Panc1 (cell line): Measurements from ENCODE around the gene ARFGAP1. TPM values are rescaled to one million over a fixed set of nuclear protein-coding genes. Genes with fewer than 3 reads are reported as not detected.

ENCODE experiments used
- ATAC-seq: fragments of 200-7000 bp; cut with Tn5 transposase; 2 replicates; pipeline ENCODE4 v1.9.1; 2020; ENCODE audit warnings: mild to moderate bottlenecking, moderate library complexity
- BruUV-seq: library from RNA; stranded (reverse); fragments of 400-500 nt; replicated peaks from 2 replicates; lab custom pipeline; 2021; lab: Mats Ljungman, UMichigan
- CTCF ChIA-PET: fragments of 300-600 bp; sonication (Branson Sonifier 250); formaldehyde crosslinking; loops from one replicate; lab custom pipeline; 2022; ENCODE audit warnings: antibody characterized with exemption; lab: Charles Lee
- POLR2A ChIA-PET: fragments of 300-600 bp; sonication (Branson Sonifier 250); formaldehyde crosslinking; loops from one replicate; lab custom pipeline; 2022; ENCODE audit warnings: antibody characterized with exemption; lab: Charles Lee
- DNase-seq: peaks from one replicate; pipeline ENCODE4 v3.0.0-alpha.2; 2010; ENCODE audit warnings: low read depth, low spot score
- H3K27ac ChIP-seq: 2 replicates; pipeline ENCODE4 v1.5.1; 2011; ENCODE audit warnings: mild to moderate bottlenecking, low read length, inconsistent platforms
- H3K27me3 ChIP-seq: fragments of 200-500 bp; sonication (Bioruptor generic); 2 replicates; pipeline ENCODE4 v1.6.0; 2014; ENCODE audit warnings: low read length, inconsistent platforms; ENCODE audit not compliant: control insufficient read depth, insufficient read depth
- H3K36me3 ChIP-seq: fragments of 200-500 bp; sonication (Bioruptor generic); 2 replicates; pipeline ENCODE4 v1.5.1; 2014; ENCODE audit warnings: inconsistent platforms, mild to moderate bottlenecking, low read length, moderate library complexity; ENCODE audit not compliant: control insufficient read depth, insufficient read depth
- H3K4me1 ChIP-seq: 2 replicates; pipeline ENCODE4 v1.5.1; 2011; ENCODE audit warnings: inconsistent platforms, mild to moderate bottlenecking, low read length, moderate library complexity; ENCODE audit not compliant: control insufficient read depth, insufficient read depth
- H3K4me3 ChIP-seq, 2 experiments: 2 replicates each; pipeline ENCODE4 v1.5.1; 2011 to 2012; ENCODE audit warnings: low read depth in 2 of 2, low read length in 2 of 2, mild to moderate bottlenecking in 2 of 2, inconsistent platforms in 1 of 2, moderate library complexity in 1 of 2
- H3K9me3 ChIP-seq: fragments of 200-500 bp; sonication (Bioruptor generic); 2 replicates; pipeline ENCODE4 v1.5.1; 2014; ENCODE audit warnings: low read depth, mild to moderate bottlenecking, inconsistent platforms, low read length, moderate library complexity; ENCODE audit not compliant: control insufficient read depth, insufficient read depth
- CTCF ChIP-seq: fragments of 450-650 bp; IDR thresholded peaks from 2 replicates; pipeline ENCODE4 v1.5.1; 2017; ENCODE audit warnings: mild to moderate bottlenecking
- POLR2AphosphoS5 ChIP-seq: IDR thresholded peaks from 2 replicates; pipeline ENCODE4 v1.6.1; 2012; ENCODE audit warnings: mild to moderate bottlenecking, low read depth, low read length, moderate library complexity
- SIN3A ChIP-seq: IDR thresholded peaks from 2 replicates; pipeline ENCODE4 v1.6.1; 2012; ENCODE audit warnings: low read depth, mild to moderate bottlenecking, low read length, moderate library complexity, borderline replicate concordance; ENCODE audit not compliant: insufficient read depth
- TCF7L2 ChIP-seq: IDR thresholded peaks from 2 replicates; pipeline ENCODE4 v1.6.1; 2011; ENCODE audit warnings: mild to moderate bottlenecking, low read depth, low read length, inconsistent platforms
- in situ Hi-C: cut with HindIII; loops from 2 replicates; pipeline ENCODE4 v1.10.0; 2016; ENCODE audit warnings: low sequenced_read_pairs, low pct_unique_long_range_greater_than_20kb
- intact Hi-C: fragments of 100-400 bp; cut with micrococcal nuclease; formaldehyde crosslinking; loops from one replicate; pipeline ENCODE4 v1.10.0; 2022; ENCODE audit not compliant: unreplicated experiment
- total RNA-seq: library from RNA; stranded (reverse); gene quantifications from one replicate; pipeline ENCODE4 v1.2.1, GENCODE V29; 2021; ENCODE audit not compliant: unreplicated experiment
- TF ChIP-seq, protein P1 (sequence below), 2 experiments: IDR thresholded peaks; 2 replicates each; pipeline ENCODE4 v1.6.1; 2011 to 2012; ENCODE audit warnings: low read depth in 2 of 2, control low read depth in 1 of 2, low read length in 1 of 2, mild to moderate bottlenecking in 1 of 2, moderate library complexity in 1 of 2; ENCODE audit not compliant: insufficient read depth in 1 of 2

The ARFGAP1 gene
- total RNA-seq, 1 experiment from 2014 or later: 110 TPM

GRCh38 chr20:63253438-63254231 lies 19.0 kb upstream of the ARFGAP1 start:
- POLR2A ChIA-PET: no interaction called here
- BruUV-seq: no TSS peak
- Histone ChIP-seq H3K4me3 (peak overlapping the region; percentile 30 to 35), H3K27me3 (no peaks in the 10 kb centered on the region; the same call in 1 of the 2 replicates), H3K9me3 (no peaks in the 10 kb centered on the region), H3K4me1 (peaks cover 20% of the 10 kb centered on the region), H3K36me3 (no peaks in the 10 kb centered on the region), H3K27ac (no peak overlapping the region)
- ATAC-seq: no peak
- intact Hi-C loops: no loop called here
- TF ChIP-seq POLR2AphosphoS5 (no peak), TCF7L2 (no peak)
- TF ChIP-seq, protein P1, sequence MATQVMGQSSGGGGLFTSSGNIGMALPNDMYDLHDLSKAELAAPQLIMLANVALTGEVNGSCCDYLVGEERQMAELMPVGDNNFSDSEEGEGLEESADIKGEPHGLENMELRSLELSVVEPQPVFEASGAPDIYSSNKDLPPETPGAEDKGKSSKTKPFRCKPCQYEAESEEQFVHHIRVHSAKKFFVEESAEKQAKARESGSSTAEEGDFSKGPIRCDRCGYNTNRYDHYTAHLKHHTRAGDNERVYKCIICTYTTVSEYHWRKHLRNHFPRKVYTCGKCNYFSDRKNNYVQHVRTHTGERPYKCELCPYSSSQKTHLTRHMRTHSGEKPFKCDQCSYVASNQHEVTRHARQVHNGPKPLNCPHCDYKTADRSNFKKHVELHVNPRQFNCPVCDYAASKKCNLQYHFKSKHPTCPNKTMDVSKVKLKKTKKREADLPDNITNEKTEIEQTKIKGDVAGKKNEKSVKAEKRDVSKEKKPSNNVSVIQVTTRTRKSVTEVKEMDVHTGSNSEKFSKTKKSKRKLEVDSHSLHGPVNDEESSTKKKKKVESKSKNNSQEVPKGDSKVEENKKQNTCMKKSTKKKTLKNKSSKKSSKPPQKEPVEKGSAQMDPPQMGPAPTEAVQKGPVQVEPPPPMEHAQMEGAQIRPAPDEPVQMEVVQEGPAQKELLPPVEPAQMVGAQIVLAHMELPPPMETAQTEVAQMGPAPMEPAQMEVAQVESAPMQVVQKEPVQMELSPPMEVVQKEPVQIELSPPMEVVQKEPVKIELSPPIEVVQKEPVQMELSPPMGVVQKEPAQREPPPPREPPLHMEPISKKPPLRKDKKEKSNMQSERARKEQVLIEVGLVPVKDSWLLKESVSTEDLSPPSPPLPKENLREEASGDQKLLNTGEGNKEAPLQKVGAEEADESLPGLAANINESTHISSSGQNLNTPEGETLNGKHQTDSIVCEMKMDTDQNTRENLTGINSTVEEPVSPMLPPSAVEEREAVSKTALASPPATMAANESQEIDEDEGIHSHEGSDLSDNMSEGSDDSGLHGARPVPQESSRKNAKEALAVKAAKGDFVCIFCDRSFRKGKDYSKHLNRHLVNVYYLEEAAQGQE (IDR thresholded peaks at IDR 0.05; ENCODE audit: insufficient read depth in 1 of 2, low read depth in 2 of 2, low read length in 1 of 2): no peak
- in situ Hi-C loops: no loop called here
- DNase-seq: no peak
- CTCF ChIA-PET: interaction anchor here (0.6 to 4.0 kb wide), 3 partner anchors 15 to 30 kb away, joined by 3 to 25 read pairs (median 5); partner anchors contain the start of gene BIRC7

- TF ChIP-seq, protein P1 (IDR thresholded peaks at IDR 0.05; ENCODE audit: insufficient read depth in 1 of 2, low read depth in 2 of 2, low read length in 1 of 2): no peak
- TF ChIP-seq TCF7L2 (no peak), SIN3A (no peak), CTCF (no peak), POLR2AphosphoS5 (no peak)
- in situ Hi-C loops (no loop called here), intact Hi-C loops (no loop called here)
- H3K4me3 ChIP-seq: peak within 1 kb of the TSS; percentile 30 to 35
- DNase-seq (no peak), ATAC-seq (no peak)
- H3K36me3 ChIP-seq: no peaks in the 10 kb centered on the region
- CTCF ChIA-PET: interaction anchor here (1.0 to 4.0 kb wide), 3 partner anchors 21 to 31 kb away, joined by 5 to 37 read pairs (median 25); no protein-coding TSS in a partner anchor
- H3K27ac ChIP-seq: no peak within 1 kb of the TSS
- no peaks in the 10 kb centered on the region for H3K9me3 ChIP-seq
- POLR2A ChIA-PET: no interaction called here
- H3K27me3 ChIP-seq: no peaks in the 10 kb centered on the region; the same call in 1 of the 2 replicates
- no TSS peak for BruUV-seq
- peaks cover 14% of the 10 kb centered on the region for H3K4me1 ChIP-seq
These were observed 18.4 kb upstream of the ARFGAP1 start, which contains the start of gene NKAIN4 for GRCh38 chr20:63254232-63254605. NKAIN4 (minus strand) TSS chr20:63254463; CDS start chr20:63254450, 13 bp downstream.
